HG03196 (cell line): ENCODE results near the gene CTSD.
A peak's percentile ranks its signal among the peaks of the same experiment; 100 is the strongest.
"Not testable (repeated sequence)": the region's sequence is repeated elsewhere in the genome, so short reads cannot be mapped to it uniquely, and the experiment has no call there.

Experiments used
- ATAC-seq: cut with Tn5 transposase; IDR thresholded peaks from one replicate; pipeline ENCODE4 v1.9.1; 2021; ENCODE audit not compliant: unreplicated experiment

Gene CTSD

GRCh38 chr11:1770528-1770927 lies 6.8 kb upstream of the CTSD start:
- ATAC-seq = no peak

GRCh38 chr11:1770061-1770460 lies 6.3 kb upstream of the CTSD start:
- no peak for ATAC-seq

GRCh38 chr11:1769304-1769936 lies 5.7 kb upstream of the CTSD start:
- ATAC-seq = not testable (repeated sequence)

GRCh38 chr11:1768141-1768469 lies 4.4 kb upstream of the CTSD start:
- ATAC-seq = no peak

- no peak for ATAC-seq
These were observed 3.8 kb upstream of the CTSD start for GRCh38 chr11:1767399-1768140.

GRCh38 chr11:1766719-1767398 lies 3.1 kb upstream of the CTSD start:
- ATAC-seq = no peak

GRCh38 chr11:1765871-1766718 lies 2.4 kb upstream of the CTSD start:
- ATAC-seq = no peak

GRCh38 chr11:1763336-1763795 lies 361 bp downstream of the CTSD start:
- peak; percentile 5 for ATAC-seq

GRCh38 chr11:1762537-1763302 lies 1.0 kb downstream of the CTSD start:
- no peak for ATAC-seq

- no peak for ATAC-seq
These were observed 1.7 kb downstream of the CTSD start for GRCh38 chr11:1761857-1762536.

- ATAC-seq = no peak
These were observed 2.4 kb downstream of the CTSD start for GRCh38 chr11:1761110-1761856.

- no peak for ATAC-seq
These were observed 3.2 kb downstream of the CTSD start for GRCh38 chr11:1760351-1761109.

- ATAC-seq = no peak
These were observed 3.9 kb downstream of the CTSD start for GRCh38 chr11:1759851-1760220.

GRCh38 chr11:1759151-1759850 lies 4.4 kb downstream of the CTSD start:
- no peak for ATAC-seq

- no peak for ATAC-seq
These were observed 5.0 kb downstream of the CTSD start for GRCh38 chr11:1758611-1759150.

GRCh38 chr11:1757861-1758610 lies 5.7 kb downstream of the CTSD start:
- no peak for ATAC-seq
